Nephron (organoid): ENCODE measurements around the gene FAM187B.

Experiments used
- H3K27ac Mint-ChIP-seq, 3 experiments: 2 replicates each; pipeline ENCODE4 v1.8.0; 2020; ENCODE audit warnings: mixed read lengths in 3 of 3, mild to moderate bottlenecking in 2 of 3, moderate library complexity in 1 of 3
- H3K27me3 Mint-ChIP-seq: 2 replicates; pipeline ENCODE4 v1.8.0; 2021; ENCODE audit warnings: low read depth, mild to moderate bottlenecking, moderate library complexity, mixed read lengths
- H3K36me3 Mint-ChIP-seq: 2 replicates; pipeline ENCODE4 v1.8.0; 2020; ENCODE audit warnings: low read depth, mixed read lengths
- H3K4me1 Mint-ChIP-seq: 2 replicates; pipeline ENCODE4 v1.8.0; 2020; ENCODE audit warnings: mixed read lengths
- H3K4me3 Mint-ChIP-seq, 3 experiments: 2 replicates each; pipeline ENCODE4 v1.8.0; 2020; ENCODE audit warnings: mild to moderate bottlenecking in 3 of 3, mixed read lengths in 3 of 3, moderate library complexity in 2 of 3
- H3K9me3 Mint-ChIP-seq: 2 replicates; pipeline ENCODE4 v1.8.0; 2020; ENCODE audit warnings: mixed read lengths
- TF ChIP-seq, protein P1 (sequence below), 3 experiments: fragments of 200-600 bp; sonication (generic); IDR thresholded peaks; one replicate each; pipeline ENCODE4 v1.5.0; 2021; ENCODE audit warnings: antibody characterized with exemption in 3 of 3; ENCODE audit not compliant: unreplicated experiment in 3 of 3

Gene FAM187B

DNA sequence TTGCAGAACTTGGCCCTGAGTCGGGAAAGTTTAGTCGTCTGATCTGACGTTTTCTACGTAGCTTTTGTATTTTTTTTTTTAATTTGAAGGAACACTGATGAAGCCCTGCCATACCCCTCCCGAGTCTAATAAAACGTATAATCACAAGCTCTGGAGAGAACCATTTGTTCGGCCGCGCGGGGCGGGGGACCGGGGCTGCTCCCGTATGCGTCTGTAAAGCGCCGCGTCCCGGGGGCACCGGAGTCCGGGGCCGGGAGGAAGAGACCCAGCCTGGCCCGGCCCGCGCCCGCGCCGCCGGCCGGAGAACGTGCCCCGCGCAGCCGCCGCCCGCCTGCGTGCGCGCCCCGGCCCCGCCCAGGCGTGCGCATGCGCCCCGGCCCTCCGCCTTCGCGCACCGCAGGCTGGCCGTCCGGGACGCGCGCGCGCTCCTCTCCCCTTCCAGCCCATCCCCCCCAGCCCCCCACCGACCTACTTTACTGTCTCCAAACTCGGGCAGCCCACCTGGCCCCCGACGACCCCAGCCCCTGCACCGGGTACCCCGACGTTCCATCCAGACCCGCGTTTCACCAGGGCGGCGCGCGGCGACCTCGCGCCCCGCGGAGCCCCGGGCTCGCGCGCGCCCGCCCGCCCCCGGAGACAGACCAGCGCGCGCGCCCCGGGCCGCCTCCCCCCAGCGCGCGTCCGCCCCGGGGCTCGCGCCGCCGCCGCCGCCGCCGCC lies 39.4 kb upstream of the FAM187B start:
- TF ChIP-seq, protein P1, sequence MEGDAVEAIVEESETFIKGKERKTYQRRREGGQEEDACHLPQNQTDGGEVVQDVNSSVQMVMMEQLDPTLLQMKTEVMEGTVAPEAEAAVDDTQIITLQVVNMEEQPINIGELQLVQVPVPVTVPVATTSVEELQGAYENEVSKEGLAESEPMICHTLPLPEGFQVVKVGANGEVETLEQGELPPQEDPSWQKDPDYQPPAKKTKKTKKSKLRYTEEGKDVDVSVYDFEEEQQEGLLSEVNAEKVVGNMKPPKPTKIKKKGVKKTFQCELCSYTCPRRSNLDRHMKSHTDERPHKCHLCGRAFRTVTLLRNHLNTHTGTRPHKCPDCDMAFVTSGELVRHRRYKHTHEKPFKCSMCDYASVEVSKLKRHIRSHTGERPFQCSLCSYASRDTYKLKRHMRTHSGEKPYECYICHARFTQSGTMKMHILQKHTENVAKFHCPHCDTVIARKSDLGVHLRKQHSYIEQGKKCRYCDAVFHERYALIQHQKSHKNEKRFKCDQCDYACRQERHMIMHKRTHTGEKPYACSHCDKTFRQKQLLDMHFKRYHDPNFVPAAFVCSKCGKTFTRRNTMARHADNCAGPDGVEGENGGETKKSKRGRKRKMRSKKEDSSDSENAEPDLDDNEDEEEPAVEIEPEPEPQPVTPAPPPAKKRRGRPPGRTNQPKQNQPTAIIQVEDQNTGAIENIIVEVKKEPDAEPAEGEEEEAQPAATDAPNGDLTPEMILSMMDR (IDR thresholded peaks at IDR 0.05; ENCODE audit: unreplicated experiment in 3 of 3) = no peak
- Mint-ChIP-seq H3K4me3 (peak overlapping the region; percentile 94 to 99 (median 98)), H3K27me3 (no peaks in the 10 kb centered on the region), H3K9me3 (no peaks in the 10 kb centered on the region), H3K4me1 (peaks cover 6% of the 10 kb centered on the region), H3K27ac (peak overlapping the region; percentile 97 to 99 (median 99)), H3K36me3 (peaks cover 30% of the 10 kb centered on the region)

DNA sequence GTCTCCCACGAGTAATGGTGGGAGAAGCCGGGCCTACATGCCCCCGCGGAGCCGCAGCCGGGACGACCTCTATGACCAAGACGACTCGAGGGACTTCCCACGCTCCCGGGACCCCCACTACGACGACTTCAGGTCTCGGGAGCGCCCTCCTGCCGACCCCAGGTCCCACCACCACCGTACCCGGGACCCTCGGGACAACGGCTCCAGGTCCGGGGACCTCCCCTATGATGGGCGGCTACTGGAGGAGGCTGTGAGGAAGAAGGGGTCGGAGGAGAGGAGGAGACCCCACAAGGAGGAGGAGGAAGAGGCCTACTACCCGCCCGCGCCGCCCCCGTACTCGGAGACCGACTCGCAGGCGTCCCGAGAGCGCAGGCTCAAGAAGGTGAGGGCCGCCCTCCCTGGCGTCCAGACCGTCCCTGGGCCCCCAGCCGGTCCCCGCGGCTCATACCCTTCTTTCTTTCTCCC lies 38.8 kb upstream of the FAM187B start:
- TF ChIP-seq, protein P1 (IDR thresholded peaks at IDR 0.05; ENCODE audit: unreplicated experiment in 3 of 3) = no peak
- peak overlapping the region; percentile 97 to 99 (median 99) for H3K27ac Mint-ChIP-seq
- no peaks in the 10 kb centered on the region for H3K27me3 Mint-ChIP-seq
- peaks cover 6% of the 10 kb centered on the region for H3K4me1 Mint-ChIP-seq
- peak overlapping the region; percentile 94 to 99 (median 98) for H3K4me3 Mint-ChIP-seq
- H3K9me3 Mint-ChIP-seq = no peaks in the 10 kb centered on the region
- peaks cover 27% of the 10 kb centered on the region for H3K36me3 Mint-ChIP-seq

DNA sequence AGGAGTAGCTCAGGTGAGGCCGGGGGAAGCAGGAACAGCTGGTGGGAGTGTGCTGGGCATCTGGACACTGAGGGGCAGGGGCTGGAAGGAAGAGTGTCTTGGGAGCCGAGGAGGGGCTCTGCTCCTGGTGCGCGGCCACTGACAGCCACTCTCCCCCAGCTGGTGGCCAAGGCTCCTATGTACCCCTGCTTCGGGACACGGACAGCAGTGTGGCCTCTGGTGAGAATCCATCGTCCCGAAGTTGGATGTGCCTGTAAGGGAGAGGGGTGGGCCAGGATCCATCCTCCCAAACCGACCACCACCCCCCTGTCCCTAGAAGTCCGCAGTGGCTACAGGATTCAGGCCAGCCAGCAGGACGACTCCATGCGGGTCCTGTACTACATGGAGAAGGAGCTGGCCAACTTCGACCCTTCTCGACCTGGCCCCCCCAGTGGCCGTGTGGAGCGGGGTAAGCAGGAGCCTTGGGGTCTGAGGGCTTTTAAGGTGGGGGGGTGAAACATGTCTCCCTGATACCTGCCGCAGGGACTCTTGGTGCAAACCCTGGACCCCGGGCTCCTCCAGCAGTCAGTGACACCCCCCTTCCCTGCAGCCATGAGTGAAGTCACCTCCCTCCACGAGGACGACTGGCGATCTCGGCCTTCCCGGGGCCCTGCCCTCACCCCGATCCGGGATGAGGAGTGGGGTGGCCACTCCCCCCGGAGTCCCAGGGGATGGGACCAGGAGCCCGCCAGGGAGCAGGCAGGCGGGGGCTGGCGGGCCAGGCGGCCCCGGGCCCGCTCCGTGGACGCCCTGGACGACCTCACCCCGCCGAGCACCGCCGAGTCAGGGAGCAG lies 38.2 kb upstream of the FAM187B start:
- H3K36me3 Mint-ChIP-seq = peaks cover 21% of the 10 kb centered on the region
- no peaks in the 10 kb centered on the region for H3K27me3 Mint-ChIP-seq
- no peaks in the 10 kb centered on the region for H3K9me3 Mint-ChIP-seq
- H3K4me3 Mint-ChIP-seq = peak overlapping the region; percentile 94 to 99 (median 98)
- TF ChIP-seq, protein P1 (IDR thresholded peaks at IDR 0.05; ENCODE audit: unreplicated experiment in 3 of 3) = no peak
- H3K27ac Mint-ChIP-seq = peak overlapping the region; percentile 84 to 99 (median 97)
- H3K4me1 Mint-ChIP-seq = peaks cover 6% of the 10 kb centered on the region

DNA sequence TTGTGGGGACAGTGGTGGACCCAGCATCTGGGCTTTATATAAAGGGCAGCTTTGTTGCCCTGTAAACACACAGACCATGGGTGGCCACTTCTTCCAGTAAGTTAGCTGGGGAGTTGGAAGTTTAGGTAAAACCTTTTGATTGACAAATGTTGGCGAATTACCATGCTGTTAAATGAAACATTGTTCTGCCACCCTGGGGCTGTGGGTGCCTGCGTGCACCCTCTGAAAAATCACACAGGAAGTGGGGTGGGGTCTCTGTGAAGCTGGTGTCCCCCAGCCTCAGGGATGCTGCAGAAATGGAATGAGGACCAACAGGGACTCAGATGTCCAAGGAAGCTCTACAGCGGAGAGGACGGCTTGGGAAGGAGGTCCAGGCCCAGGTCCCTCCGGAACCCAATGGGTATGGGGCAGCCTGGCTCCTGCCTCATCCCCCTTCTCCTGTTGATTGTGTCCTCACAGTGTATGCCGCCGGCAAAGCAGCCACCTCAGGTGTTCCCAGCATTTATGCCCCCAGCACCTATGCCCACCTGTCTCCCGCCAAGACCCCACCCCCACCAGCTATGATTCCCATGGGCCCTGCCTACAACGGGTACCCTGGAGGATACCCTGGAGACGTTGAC lies 37.5 kb upstream of the FAM187B start:
- TF ChIP-seq, protein P1 (IDR thresholded peaks at IDR 0.05; ENCODE audit: unreplicated experiment in 3 of 3) = no peak
- Mint-ChIP-seq H3K9me3 (no peaks in the 10 kb centered on the region), H3K27me3 (no peaks in the 10 kb centered on the region), H3K27ac (peak overlapping the region; percentile 51 to 91 (median 84)), H3K4me3 (peak overlapping the region; percentile 81 to 88 (median 84)), H3K36me3 (peaks cover 17% of the 10 kb centered on the region), H3K4me1 (peaks cover 8% of the 10 kb centered on the region)

DNA sequence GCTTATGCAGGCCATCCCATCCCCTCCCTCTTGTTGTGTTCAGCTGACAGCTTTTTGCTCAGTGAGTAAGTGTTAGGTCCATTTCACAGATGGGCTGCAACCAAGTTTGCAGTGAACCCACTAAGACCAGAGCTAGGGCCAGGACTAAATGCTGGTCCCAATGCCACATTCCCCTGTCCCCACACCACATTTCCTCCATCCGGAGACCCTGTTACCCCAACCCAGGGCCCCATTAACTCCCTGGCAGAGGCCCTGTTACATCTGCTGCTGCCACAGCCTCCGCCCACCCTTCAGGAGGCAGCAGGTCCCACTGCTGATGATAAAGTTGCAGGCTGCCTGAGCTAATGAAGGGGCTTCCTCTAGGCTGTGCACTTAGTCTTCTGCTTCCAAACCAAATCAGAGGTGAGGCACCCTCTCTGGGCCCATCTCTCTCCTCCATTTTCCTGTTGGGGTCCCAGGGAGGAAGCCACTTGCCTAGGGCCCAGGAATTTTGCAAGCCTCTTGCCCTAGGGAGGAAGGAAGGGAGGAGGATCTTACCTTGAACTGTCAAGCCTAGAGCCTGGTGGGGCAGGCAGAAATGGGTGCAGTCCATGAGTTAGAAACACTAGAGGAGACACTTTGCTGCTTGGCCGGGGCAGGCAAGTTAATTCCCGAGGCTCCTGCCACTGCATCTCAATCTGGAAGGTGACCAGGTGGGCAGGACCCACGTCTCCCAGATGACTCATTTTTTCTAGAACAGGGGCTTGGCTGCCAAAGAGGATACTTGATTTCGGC lies 36.8 kb upstream of the FAM187B start:
- Mint-ChIP-seq H3K36me3 (peaks cover 10% of the 10 kb centered on the region), H3K27me3 (no peaks in the 10 kb centered on the region)

More for the DNA sequence above, 36.8 kb upstream of the FAM187B start:
- peaks cover 11% of the 10 kb centered on the region for H3K4me1 Mint-ChIP-seq
- peak overlapping the region; percentile 81 to 88 (median 84) for H3K4me3 Mint-ChIP-seq
- TF ChIP-seq, protein P1 (IDR thresholded peaks at IDR 0.05; ENCODE audit: unreplicated experiment in 3 of 3) = no peak
- peak overlapping the region; percentile 51 to 91 (median 84) for H3K27ac Mint-ChIP-seq
- no peaks in the 10 kb centered on the region for H3K9me3 Mint-ChIP-seq
